Measurements from ENCODE around the gene SMPD3.

GRCh38 chr16:68357923-68358322, 90.4 kb downstream of the SMPD3 start:
- TF ChIP-seq CTCF (IDR thresholded peaks at IDR 0.05) (no peak), EP300 (IDR thresholded peaks at IDR 0.05) (no peak)

All from sigmoid colon (tissue), 4 donors.